Hematopoietic multipotent progenitor cell treated with erythropoietin and hydrocortisone succinate and interleukin-3 and kit ligand, for 15 days (in vitro differentiated cells): ENCODE results near the gene DYNLT3.

Experiments
- DNase-seq: peaks from one replicate; pipeline ENCODE4 v3.0.0-alpha.2; 2015; ENCODE audit warnings: low spot score

The DYNLT3 gene

GRCh38 chrX:37846934-37847732, at the start of gene DYNLT3:
DYNLT3 (minus strand) TSS chrX:37847571; CDS start chrX:37847510, 61 bp downstream.
- DNase-seq, result peak; percentile 38

- no peak for DNase-seq
These were observed 49.1 kb upstream of the DYNLT3 start for GRCh38 chrX:37896511-37896890.

- DNase-seq, result no peak
These were observed 48.6 kb upstream of the DYNLT3 start for GRCh38 chrX:37895795-37896510.

GRCh38 chrX:37894725-37895124, 47.4 kb upstream of the DYNLT3 start:
- no peak for DNase-seq

- DNase-seq, result no peak
These were observed 40.6 kb upstream of the DYNLT3 start for GRCh38 chrX:37888010-37888409.

GRCh38 chrX:37887347-37887746, 40.0 kb upstream of the DYNLT3 start:
- DNase-seq, result no peak

- DNase-seq, result no peak
These were observed 35.8 kb upstream of the DYNLT3 start for GRCh38 chrX:37883196-37883595.

- DNase-seq, result no peak
These were observed 32.3 kb upstream of the DYNLT3 start for GRCh38 chrX:37879692-37880091.

- DNase-seq, result peak; percentile 2
These were observed 29.3 kb upstream of the DYNLT3 start for GRCh38 chrX:37876716-37877115.

GRCh38 chrX:37875675-37876074, 28.3 kb upstream of the DYNLT3 start:
- no peak for DNase-seq

GRCh38 chrX:37873220-37873619, 25.8 kb upstream of the DYNLT3 start:
- no peak for DNase-seq

GRCh38 chrX:37872303-37872655, 24.9 kb upstream of the DYNLT3 start:
- no peak for DNase-seq

GRCh38 chrX:37871626-37872302, 24.4 kb upstream of the DYNLT3 start:
- DNase-seq, result peak; percentile 47

GRCh38 chrX:37867536-37868153, 20.3 kb upstream of the DYNLT3 start:
- DNase-seq, result no peak

GRCh38 chrX:37863728-37864127, 16.4 kb upstream of the DYNLT3 start:
- no peak for DNase-seq

- no peak for DNase-seq
These were observed 15.5 kb upstream of the DYNLT3 start for GRCh38 chrX:37862851-37863250.

- DNase-seq, result no peak
These were observed 13.3 kb upstream of the DYNLT3 start for GRCh38 chrX:37860721-37861120.

GRCh38 chrX:37854748-37855147, 7.4 kb upstream of the DYNLT3 start:
- no peak for DNase-seq

GRCh38 chrX:37854148-37854547, 6.8 kb upstream of the DYNLT3 start:
- no peak for DNase-seq

GRCh38 chrX:37847733-37848197, 394 bp upstream of the DYNLT3 start:
- no peak for DNase-seq

- no peak for DNase-seq
These were observed 825 bp downstream of the DYNLT3 start for GRCh38 chrX:37846558-37846933.

- no peak for DNase-seq
These were observed 1.2 kb downstream of the DYNLT3 start for GRCh38 chrX:37846141-37846540.

GRCh38 chrX:37844622-37845021, 2.7 kb downstream of the DYNLT3 start:
- no peak for DNase-seq
